ENCODE measurements around the gene CDH4. TPM values are rescaled to one million over a fixed set of nuclear protein-coding genes. Genes with fewer than 3 reads are reported as not detected.

Gene CDH4
- total and polyA plus RNA-seq, 2 donors (not counting 3 experiments of a cell fraction or from before 2014, with no cell fraction given) = 0.17 to 0.51 TPM

- no peak for DNase-seq (ENCODE audit: low read depth, low spot score)
- no peaks in the 10 kb centered on the region for H4K20me1 ChIP-seq (replicated peaks; ENCODE audit: control insufficient read depth, extremely low read depth, insufficient read depth, low read length)
- POLR2A ChIA-PET = no interaction called here
- H3K4me2 ChIP-seq (ENCODE audit: insufficient read depth, low read length) = no peak overlapping the region
- no peak overlapping the region for H3K27ac ChIP-seq (ENCODE audit: insufficient read depth, low read depth, low read length)
- dilution Hi-C loops (cut with MboI; ENCODE audit: extremely low pct_ligation_motif_present, low sequenced_read_pairs) (no loop called here), intact Hi-C loops (cut with micrococcal nuclease) (no loop called here)
- no peaks in the 10 kb centered on the region for H3K79me2 ChIP-seq (ENCODE audit: control insufficient read depth, insufficient read depth, low read length)
- H3K4me3 ChIP-seq (replicated peaks in 1 of 3; ENCODE audit: insufficient read depth in 1 of 3, low read depth in 1 of 3, low read length in 3 of 3) = no peak overlapping the region
- H3K27me3 ChIP-seq (ENCODE audit: control insufficient read depth in 2 of 2, insufficient read depth in 2 of 2, low read length in 2 of 2) = no peaks in the 10 kb centered on the region
- H3K9ac ChIP-seq (replicated peaks; ENCODE audit: extremely low read depth, insufficient read depth, low read length) = no peak overlapping the region
- H3K4me1 ChIP-seq (ENCODE audit: control insufficient read depth, extremely low read depth, insufficient read depth, low read length) = no peaks in the 10 kb centered on the region
- BruUV-seq (replicated peaks) = no TSS peak
- no peak overlapping the region for H2AFZ ChIP-seq (ENCODE audit: low read depth, low read length)
- H3K36me3 ChIP-seq (ENCODE audit: control insufficient read depth in 2 of 2, extremely low read depth in 1 of 2, insufficient read depth in 2 of 2, low read length in 2 of 2) = no peaks in the 10 kb centered on the region
- H3K9me1 ChIP-seq (replicated peaks; ENCODE audit: control insufficient read depth, extremely low read depth, insufficient read depth, low read length) = no peaks in the 10 kb centered on the region
- TF ChIP-seq POLR2A (IDR thresholded peaks at IDR 0.05; ENCODE audit: low read depth, low read length) (no peak), MYC (IDR thresholded peaks at IDR 0.05; ENCODE audit: low read depth, low read length) (no peak), GATA2 (IDR thresholded peaks at IDR 0.05; ENCODE audit: insufficient read depth, insufficient read length, low read depth, low read length) (no peak), JUN (IDR thresholded peaks at IDR 0.05; ENCODE audit: borderline replicate concordance, insufficient read depth, insufficient read length, low read depth) (no peak)
- TF ChIP-seq, protein P1, sequence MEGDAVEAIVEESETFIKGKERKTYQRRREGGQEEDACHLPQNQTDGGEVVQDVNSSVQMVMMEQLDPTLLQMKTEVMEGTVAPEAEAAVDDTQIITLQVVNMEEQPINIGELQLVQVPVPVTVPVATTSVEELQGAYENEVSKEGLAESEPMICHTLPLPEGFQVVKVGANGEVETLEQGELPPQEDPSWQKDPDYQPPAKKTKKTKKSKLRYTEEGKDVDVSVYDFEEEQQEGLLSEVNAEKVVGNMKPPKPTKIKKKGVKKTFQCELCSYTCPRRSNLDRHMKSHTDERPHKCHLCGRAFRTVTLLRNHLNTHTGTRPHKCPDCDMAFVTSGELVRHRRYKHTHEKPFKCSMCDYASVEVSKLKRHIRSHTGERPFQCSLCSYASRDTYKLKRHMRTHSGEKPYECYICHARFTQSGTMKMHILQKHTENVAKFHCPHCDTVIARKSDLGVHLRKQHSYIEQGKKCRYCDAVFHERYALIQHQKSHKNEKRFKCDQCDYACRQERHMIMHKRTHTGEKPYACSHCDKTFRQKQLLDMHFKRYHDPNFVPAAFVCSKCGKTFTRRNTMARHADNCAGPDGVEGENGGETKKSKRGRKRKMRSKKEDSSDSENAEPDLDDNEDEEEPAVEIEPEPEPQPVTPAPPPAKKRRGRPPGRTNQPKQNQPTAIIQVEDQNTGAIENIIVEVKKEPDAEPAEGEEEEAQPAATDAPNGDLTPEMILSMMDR (IDR thresholded peaks at IDR 0.05; ENCODE audit: extremely low read depth in 1 of 2, insufficient read depth in 1 of 2, low read depth in 1 of 2, low read length in 2 of 2) = no peak
- CTCF ChIA-PET = no interaction called here
- no peaks in the 10 kb centered on the region for H3K9me3 ChIP-seq (replicated peaks; ENCODE audit: control insufficient read depth, insufficient read depth, low read length)
- no peak for FAIRE-seq
Measured at GRCh38 chr20:61810066-61810737, 558.1 kb downstream of the CDH4 start.

- no peak overlapping the region for H3K9ac ChIP-seq (replicated peaks; ENCODE audit: extremely low read depth, insufficient read depth, low read length)
- dilution Hi-C loops (cut with MboI; ENCODE audit: extremely low pct_ligation_motif_present, low sequenced_read_pairs) = no loop called here
- FAIRE-seq = no peak
Measured at GRCh38 chr20:61810738-61811135, 558.7 kb downstream of the CDH4 start.

More at GRCh38 chr20:61810738-61811135, 558.7 kb downstream of the CDH4 start:
- H3K79me2 ChIP-seq (ENCODE audit: control insufficient read depth, insufficient read depth, low read length) = no peaks in the 10 kb centered on the region
- no peaks in the 10 kb centered on the region for H3K36me3 ChIP-seq (ENCODE audit: control insufficient read depth in 2 of 2, extremely low read depth in 1 of 2, insufficient read depth in 2 of 2, low read length in 2 of 2)
- no peaks in the 10 kb centered on the region for H3K27me3 ChIP-seq (ENCODE audit: control insufficient read depth in 2 of 2, insufficient read depth in 2 of 2, low read length in 2 of 2)
- H3K4me2 ChIP-seq (ENCODE audit: insufficient read depth, low read length) = no peak overlapping the region
- intact Hi-C loops (cut with micrococcal nuclease) = no loop called here
- TF ChIP-seq JUN (IDR thresholded peaks at IDR 0.05; ENCODE audit: borderline replicate concordance, insufficient read depth, insufficient read length, low read depth) = no peak
- TF ChIP-seq, protein P1 (IDR thresholded peaks at IDR 0.05; ENCODE audit: extremely low read depth in 1 of 2, insufficient read depth in 1 of 2, low read depth in 1 of 2, low read length in 2 of 2) = no peak
- TF ChIP-seq, protein P2, sequence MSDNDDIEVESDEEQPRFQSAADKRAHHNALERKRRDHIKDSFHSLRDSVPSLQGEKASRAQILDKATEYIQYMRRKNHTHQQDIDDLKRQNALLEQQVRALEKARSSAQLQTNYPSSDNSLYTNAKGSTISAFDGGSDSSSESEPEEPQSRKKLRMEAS (IDR thresholded peaks at IDR 0.05; ENCODE audit: insufficient read depth, insufficient read length) = no peak
- no peak for TF ChIP-seq POLR2AphosphoS5 (IDR thresholded peaks at IDR 0.05; ENCODE audit: insufficient read depth, low read depth, low read length)
- TF ChIP-seq GATA2 (IDR thresholded peaks at IDR 0.05; ENCODE audit: insufficient read depth, insufficient read length, low read depth, low read length) = no peak
- TF ChIP-seq EZH2 (IDR thresholded peaks at IDR 0.05; ENCODE audit: borderline replicate concordance, low read depth, low read length, severe bottlenecking) = no peak
- no peak for TF ChIP-seq FOS (IDR thresholded peaks at IDR 0.05; ENCODE audit: borderline replicate concordance, insufficient read depth, low read length)
- no peak for TF ChIP-seq POLR2A (IDR thresholded peaks at IDR 0.05; ENCODE audit: low read depth, low read length)
- no peak for TF ChIP-seq MYC (IDR thresholded peaks at IDR 0.05; ENCODE audit: low read depth, low read length)
- no peaks in the 10 kb centered on the region for H3K4me1 ChIP-seq (ENCODE audit: control insufficient read depth, extremely low read depth, insufficient read depth, low read length)
- H3K9me3 ChIP-seq (replicated peaks; ENCODE audit: control insufficient read depth, insufficient read depth, low read length) = no peaks in the 10 kb centered on the region
- POLR2A ChIA-PET = no interaction called here
- no peak for DNase-seq (ENCODE audit: low read depth, low spot score)
- CTCF ChIA-PET = no interaction called here
- H3K9me1 ChIP-seq (replicated peaks; ENCODE audit: control insufficient read depth, extremely low read depth, insufficient read depth, low read length) = no peaks in the 10 kb centered on the region
- no peak overlapping the region for H3K27ac ChIP-seq (ENCODE audit: insufficient read depth, low read depth, low read length)
- no peak overlapping the region for H3K4me3 ChIP-seq (replicated peaks in 1 of 3; ENCODE audit: insufficient read depth in 1 of 3, low read depth in 1 of 3, low read length in 3 of 3)
- no peaks in the 10 kb centered on the region for H4K20me1 ChIP-seq (replicated peaks; ENCODE audit: control insufficient read depth, extremely low read depth, insufficient read depth, low read length)
- no peak overlapping the region for H2AFZ ChIP-seq (ENCODE audit: low read depth, low read length)
- BruUV-seq (replicated peaks) = no TSS peak

All from endothelial cell of umbilical vein (primary cell).